HepG2 (cell line): Measurements from ENCODE around the gene CST4. TPM values are rescaled to one million over a fixed set of nuclear protein-coding genes. Genes with fewer than 3 reads are reported as not detected.

ENCODE experiments used
- FOXA3 ChIP-seq: IDR thresholded peaks from 2 replicates; pipeline ENCODE4 v1.6.1; 2016; ENCODE audit warnings: missing genetic modification reagents, missing compliant biosample characterization
- FOXM1 ChIP-seq: sonication (generic); formaldehyde crosslinking; IDR thresholded peaks from 2 replicates; pipeline ENCODE4 v1.5.0; 2020; ENCODE audit warnings: missing genetic modification reagents
- GLI4 ChIP-seq: sonication (generic); formaldehyde crosslinking; IDR thresholded peaks from 2 replicates; pipeline ENCODE4 v1.5.1; 2020; ENCODE audit warnings: missing genetic modification reagents, mild to moderate bottlenecking, moderate library complexity, borderline replicate concordance
- HOXA3 ChIP-seq: sonication (generic); formaldehyde crosslinking; IDR thresholded peaks from 2 replicates; pipeline ENCODE4 v1.5.0; 2020; ENCODE audit warnings: missing genetic modification reagents
- MTA1 ChIP-seq: sonication (generic); formaldehyde crosslinking; IDR thresholded peaks from 2 replicates; pipeline ENCODE4 v1.4.0; 2020; ENCODE audit warnings: missing genetic modification reagents, mild to moderate bottlenecking, borderline replicate concordance
- NFKBIZ ChIP-seq: IDR thresholded peaks from 2 replicates; pipeline ENCODE4 v1.6.1; 2018; ENCODE audit warnings: missing genetic modification reagents, missing compliant biosample characterization
- RFX5 ChIP-seq: IDR thresholded peaks from 2 replicates; pipeline ENCODE4 v1.6.1; 2011; ENCODE audit warnings: low read depth, low read length, improper control_type of control experiment
- SNAPC4 ChIP-seq: sonication (generic); formaldehyde crosslinking; IDR thresholded peaks from 2 replicates; pipeline ENCODE4 v1.4.0; 2020; ENCODE audit warnings: mild to moderate bottlenecking, missing genetic modification reagents
- SP5 ChIP-seq: IDR thresholded peaks from 2 replicates; pipeline ENCODE4 v1.6.1; 2016; ENCODE audit warnings: low read depth, borderline replicate concordance
- THAP7 ChIP-seq: sonication (generic); formaldehyde crosslinking; IDR thresholded peaks from 2 replicates; pipeline ENCODE4 v1.8.1; 2023; ENCODE audit warnings: mild to moderate bottlenecking, missing genetic modification reagents
- TRIM22 ChIP-seq: fragments of 450-650 bp; IDR thresholded peaks from 2 replicates; pipeline ENCODE4 v1.6.1; 2017
- TRIM24 ChIP-seq: sonication (generic); formaldehyde crosslinking; IDR thresholded peaks from 2 replicates; pipeline ENCODE4 v1.8.0; 2022; ENCODE audit warnings: mild to moderate bottlenecking, missing genetic modification reagents
- ZBTB39 ChIP-seq: sonication (generic); formaldehyde crosslinking; IDR thresholded peaks from 2 replicates; pipeline ENCODE4 v1.5.0; 2020; ENCODE audit warnings: missing genetic modification reagents
- ZBTB7A ChIP-seq: sonication (generic); formaldehyde crosslinking; IDR thresholded peaks from 2 replicates; pipeline ENCODE4 v1.8.0; 2022; ENCODE audit warnings: mild to moderate bottlenecking, missing genetic modification reagents
- ZFP41 ChIP-seq: sonication (generic); formaldehyde crosslinking; IDR thresholded peaks from 2 replicates; pipeline ENCODE4 v1.4.0; 2020; ENCODE audit warnings: mild to moderate bottlenecking, missing genetic modification reagents, borderline replicate concordance
- ZNF17 ChIP-seq: sonication (generic); formaldehyde crosslinking; IDR thresholded peaks from 2 replicates; pipeline ENCODE4 v1.5.0; 2020; ENCODE audit warnings: mild to moderate bottlenecking, missing genetic modification reagents
- ZNF18 ChIP-seq: sonication (generic); formaldehyde crosslinking; IDR thresholded peaks from 2 replicates; pipeline ENCODE4 v1.8.0; 2022; ENCODE audit warnings: mild to moderate bottlenecking, missing genetic modification reagents; ENCODE audit not compliant: insufficient replicate concordance
- ZNF3 ChIP-seq: IDR thresholded peaks from 2 replicates; pipeline ENCODE4 v1.7.0; 2017; ENCODE audit warnings: inconsistent platforms
- ZNF335 ChIP-seq: sonication (generic); formaldehyde crosslinking; IDR thresholded peaks from 2 replicates; pipeline ENCODE4 v1.4.0; 2020; ENCODE audit warnings: missing genetic modification reagents
- ZNF878 ChIP-seq: sonication (generic); formaldehyde crosslinking; IDR thresholded peaks from 2 replicates; pipeline ENCODE4 v1.8.1; 2023; ENCODE audit warnings: mild to moderate bottlenecking, missing genetic modification reagents, moderate library complexity
- polyA plus RNA-seq, 8 experiments: library from polyadenylated mRNA; depleted of rRNA in 3 of 8; stranded (reverse) in 7 of 8; unstranded in 1 of 8; fragments of >200 nt; fragmentation: Illumina TruSeq in 4 of 8; extraction: Trizol in 4 of 8; gene quantifications; 2 replicates each; pipeline versions ENCODE4 v1.2.1 to v1.2.3, GENCODE V29; 2011 to 2016; ENCODE audit warnings: low read depth in 4 of 8, missing spikeins in 1 of 8, mixed read lengths in 1 of 8; ENCODE audit not compliant: insufficient read depth in 1 of 8
- total RNA-seq, 5 experiments: library from RNA; depleted of rRNA; stranded (reverse); fragments of >200 nt; fragmentation: Illumina TruSeq; extraction: Trizol; gene quantifications; 2 replicates each; pipeline ENCODE4 v1.2.3, GENCODE V29; 2016; ENCODE audit warnings: low read depth in 1 of 5

The CST4 gene
- total and polyA plus RNA-seq, 2 of the 13 experiments (the other 11 are each of a cell fraction or from before 2014, with no cell fraction given): not detected

GRCh38 chr20:23636908-23637281 lies 51.9 kb downstream of the CST4 start (continued):
- no peak for TF ChIP-seq ZNF18 (CRISPR knock-in tag)
- TF ChIP-seq TRIM22: no peak
- TF ChIP-seq NFKBIZ (CRISPR knock-in tag): no peak
- no peak for TF ChIP-seq ZNF335 (CRISPR knock-in tag)
- no peak for TF ChIP-seq TRIM24 (CRISPR knock-in tag)
- TF ChIP-seq FOXM1 (CRISPR knock-in tag): no peak
- no peak for TF ChIP-seq RFX5
- no peak for TF ChIP-seq FOXA3 (CRISPR knock-in tag)
- TF ChIP-seq HOXA3 (CRISPR knock-in tag): no peak
- TF ChIP-seq MTA1 (CRISPR knock-in tag): no peak
- TF ChIP-seq SP5: no peak
- no peak; the same call in 1 of the 2 replicates for TF ChIP-seq ZNF878 (CRISPR knock-in tag)
- 0 out of 2 replicates have a peak, but pooled peaks have one; percentile 7 for TF ChIP-seq ZNF3 (CRISPR knock-in tag)
- no peak for TF ChIP-seq SNAPC4 (CRISPR knock-in tag)
- no peak for TF ChIP-seq ZNF17
- no peak for TF ChIP-seq ZBTB39 (CRISPR knock-in tag)
- TF ChIP-seq GLI4: no peak
- no peak for TF ChIP-seq THAP7 (CRISPR knock-in tag)
- TF ChIP-seq ZBTB7A (CRISPR knock-in tag): no peak; the same call in 1 of the 2 replicates
- no peak for TF ChIP-seq ZFP41 (CRISPR knock-in tag)
